NCI-H446 (cell line): ENCODE data around the gene BSND.

Source experiments
- DNase-seq, 2 experiments: peaks; one replicate each; lab custom pipeline; 2025; lab: John Stamatoyannopoulos, UW

Gene BSND

GRCh38 chr1:55061000-55061705 is 62.4 kb downstream of the BSND start:
- no peak for DNase-seq
